GM19043 (cell line): Measurements from ENCODE around the gene SP100.

Source experiments
- ATAC-seq: cut with Tn5 transposase; IDR thresholded peaks from one replicate; pipeline ENCODE4 v1.9.1; 2021; ENCODE audit warnings: low read depth; ENCODE audit not compliant: unreplicated experiment

Gene SP100

DNA sequence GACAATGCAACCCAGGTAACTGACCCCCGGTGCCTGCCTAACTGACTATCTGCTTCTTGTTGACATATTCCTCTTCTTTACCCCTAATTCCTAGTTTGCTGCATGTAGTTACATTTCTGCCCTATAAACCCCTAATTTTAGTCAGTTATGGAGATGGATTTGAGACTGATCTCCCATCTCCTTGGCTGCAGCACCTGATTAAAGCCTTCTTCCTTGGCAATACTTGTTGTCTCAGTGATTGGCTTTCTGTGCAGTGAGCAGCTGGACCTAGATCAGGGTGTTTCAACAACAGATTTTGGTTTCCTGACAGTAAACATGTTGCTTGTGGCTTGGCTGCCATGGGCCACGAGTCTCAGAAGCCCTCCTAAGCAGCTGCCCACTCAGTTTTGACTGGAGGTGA is 105.4 kb downstream of the SP100 start:
- ATAC-seq: no peak

DNA sequence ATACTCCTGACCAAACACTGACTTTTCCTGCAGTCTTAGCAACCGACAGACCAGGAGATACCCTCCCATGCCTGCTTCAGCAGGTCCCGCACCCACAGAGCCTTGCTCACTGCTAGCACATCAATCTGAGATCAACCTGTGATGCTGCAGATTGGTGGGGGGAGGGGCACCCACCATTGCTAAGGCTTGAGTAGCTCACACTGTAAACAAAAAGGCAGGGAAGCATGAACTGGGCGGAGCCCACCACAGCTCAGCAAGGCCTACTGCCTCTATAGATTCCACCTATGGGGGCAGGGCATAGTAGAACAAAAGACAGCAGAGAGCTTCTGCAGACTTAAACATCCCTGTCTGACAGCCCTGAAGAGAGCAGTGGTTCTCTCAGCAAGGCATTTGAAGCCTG is 109.7 kb downstream of the SP100 start:
- no peak for ATAC-seq

DNA sequence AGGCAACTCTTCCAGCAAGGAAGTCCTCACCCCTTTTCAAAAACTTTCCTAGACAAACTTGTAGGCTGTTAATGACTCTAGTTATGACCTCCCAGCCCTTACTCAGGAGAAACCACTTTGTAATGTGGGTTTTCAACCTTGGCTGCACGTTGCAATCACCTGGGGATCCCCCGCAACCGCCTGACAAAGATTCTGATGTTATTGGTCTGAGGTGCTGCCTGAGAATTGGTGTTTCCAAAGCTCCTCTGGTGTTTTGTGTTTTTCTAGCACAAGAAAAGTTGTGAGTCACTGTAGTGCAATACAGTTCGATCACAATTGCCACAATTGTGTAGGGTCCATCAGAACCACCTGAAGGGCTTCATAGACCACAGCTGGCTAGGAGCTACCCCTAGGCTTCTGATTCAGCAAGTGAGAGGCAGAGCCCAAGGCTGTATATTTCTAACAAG is 121.6 kb downstream of the SP100 start:
- ATAC-seq: peak; percentile 56

GRCh38 chr2:230540332-230540731 is 124.3 kb downstream of the SP100 start:
- ATAC-seq: no peak

GRCh38 chr2:230541934-230542380 is 126.0 kb downstream of the SP100 start:
- ATAC-seq: peak; percentile 69

- ATAC-seq: no peak
Measured at GRCh38 chr2:230542751-230543150, 126.8 kb downstream of the SP100 start.

DNA sequence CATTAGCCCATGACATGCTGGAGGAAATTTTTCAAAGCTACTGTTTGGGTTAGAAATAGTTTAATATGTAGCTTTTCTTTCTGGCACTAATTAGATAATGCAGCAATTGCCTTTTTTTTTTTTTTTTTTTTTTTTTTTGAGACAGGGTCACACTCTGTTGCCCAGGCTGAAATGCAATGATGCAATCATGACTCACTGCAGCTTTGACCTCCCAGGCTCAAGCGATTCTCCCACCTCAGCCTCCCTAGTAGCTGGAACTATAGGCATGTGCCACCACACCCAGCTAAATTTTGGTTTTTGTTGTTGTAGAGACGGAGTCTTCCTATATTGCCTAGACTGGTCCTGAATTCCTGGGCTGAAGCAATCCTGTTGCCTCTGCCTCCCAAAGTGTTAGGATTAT is 136.2 kb downstream of the SP100 start:
- no peak for ATAC-seq

DNA sequence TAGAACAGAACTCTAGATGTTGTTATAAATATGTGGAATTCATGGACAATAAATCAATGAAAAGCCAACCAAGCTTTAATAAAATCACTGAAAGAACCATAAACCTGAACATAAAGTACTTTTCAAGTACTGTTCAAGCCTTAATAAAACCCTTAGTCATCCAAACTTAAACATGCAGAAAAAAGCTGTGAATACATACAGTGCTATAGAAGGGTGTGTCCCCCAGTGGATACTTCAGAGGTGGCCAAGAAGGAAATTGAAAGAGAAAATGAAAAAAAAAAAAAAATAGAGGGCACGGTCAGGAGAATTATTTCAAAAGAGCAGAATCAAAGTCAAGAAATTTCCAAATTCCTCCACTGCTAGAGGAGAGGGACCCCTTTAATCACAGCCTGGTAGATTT is 141.1 kb downstream of the SP100 start:
- ATAC-seq: no peak

DNA sequence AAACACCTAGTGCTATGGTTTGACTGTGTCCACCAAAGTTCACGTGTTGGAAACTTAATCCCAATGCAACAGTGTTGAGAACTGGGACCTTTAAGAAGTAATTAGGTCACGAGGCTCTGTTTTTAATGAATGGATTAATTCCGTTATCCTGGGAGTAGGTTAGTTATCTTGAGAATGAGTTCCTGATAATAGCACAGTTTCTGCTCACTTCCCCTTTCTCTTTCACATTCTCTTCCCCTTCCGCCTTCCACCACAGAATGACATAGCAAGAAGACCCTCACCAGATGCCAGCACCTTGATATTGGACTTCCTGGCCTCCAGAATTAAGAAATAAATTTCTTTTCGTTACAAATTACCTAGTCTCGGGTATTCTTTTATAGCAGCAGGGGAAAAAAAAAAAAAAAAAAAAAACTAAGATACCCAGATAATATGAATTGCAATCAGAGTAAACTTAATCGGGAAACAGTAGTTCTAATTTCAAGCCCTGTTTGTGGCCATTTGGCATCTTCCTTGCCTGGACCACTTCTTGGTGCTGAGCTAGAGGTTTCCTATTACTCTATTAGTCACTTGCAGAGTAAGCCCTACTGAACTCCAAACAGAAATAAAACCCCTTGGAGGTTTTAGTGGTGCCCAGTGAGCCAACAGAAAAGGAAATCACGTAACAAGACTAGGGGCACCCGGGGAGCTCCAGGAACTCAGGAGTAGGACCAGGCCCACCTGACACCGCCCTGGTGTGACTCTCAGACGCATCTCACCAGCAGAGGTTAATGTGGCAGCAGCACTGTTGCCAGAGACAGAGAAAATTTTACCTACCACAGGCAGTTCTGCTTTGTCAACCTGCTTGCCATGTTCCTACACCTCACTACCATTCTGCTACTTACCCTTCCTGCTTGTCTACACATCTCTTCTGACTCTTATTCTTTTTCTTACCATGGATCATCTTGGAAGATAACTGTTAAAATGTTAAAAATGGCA is 149.1 kb downstream of the SP100 start:
- ATAC-seq: no peak

DNA sequence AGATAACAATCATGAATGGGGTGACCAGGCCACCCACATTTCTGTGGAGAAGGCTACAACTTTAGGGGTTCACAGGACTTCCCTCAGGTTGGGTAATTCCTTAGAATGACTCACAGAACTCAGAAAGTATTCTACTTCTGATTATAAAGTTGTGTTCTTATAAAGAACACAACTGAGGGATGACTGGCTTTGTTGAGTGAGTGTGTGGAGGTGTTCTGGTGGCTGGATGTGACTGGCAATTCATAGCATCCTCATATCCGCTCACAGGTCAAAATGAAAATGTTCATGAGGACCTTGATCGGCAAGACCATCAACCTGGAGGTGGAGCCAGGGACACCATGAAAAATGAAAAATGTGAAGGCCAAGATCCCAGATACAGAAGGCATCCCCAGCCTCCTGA is 153.3 kb downstream of the SP100 start:
- no peak for ATAC-seq

DNA sequence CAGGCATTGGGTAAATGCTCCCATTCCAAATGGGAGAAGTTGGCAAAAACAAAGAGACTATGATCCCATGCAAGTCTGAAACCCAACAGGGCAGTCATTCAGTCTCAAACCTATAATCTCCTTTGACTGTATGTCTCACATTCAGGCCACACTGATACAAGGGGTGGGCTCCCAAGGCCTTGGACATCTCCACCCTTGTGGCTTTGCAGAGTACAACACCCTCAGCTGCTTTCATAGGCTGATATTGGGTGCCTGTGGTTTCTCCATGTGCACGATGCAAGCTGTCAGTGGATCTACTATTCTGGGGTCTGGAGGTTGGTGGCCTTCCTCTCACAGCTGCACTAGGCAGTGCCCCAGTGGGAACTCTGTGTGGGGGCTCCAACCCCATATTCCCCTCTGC is 155.0 kb downstream of the SP100 start:
- ATAC-seq: no peak

DNA sequence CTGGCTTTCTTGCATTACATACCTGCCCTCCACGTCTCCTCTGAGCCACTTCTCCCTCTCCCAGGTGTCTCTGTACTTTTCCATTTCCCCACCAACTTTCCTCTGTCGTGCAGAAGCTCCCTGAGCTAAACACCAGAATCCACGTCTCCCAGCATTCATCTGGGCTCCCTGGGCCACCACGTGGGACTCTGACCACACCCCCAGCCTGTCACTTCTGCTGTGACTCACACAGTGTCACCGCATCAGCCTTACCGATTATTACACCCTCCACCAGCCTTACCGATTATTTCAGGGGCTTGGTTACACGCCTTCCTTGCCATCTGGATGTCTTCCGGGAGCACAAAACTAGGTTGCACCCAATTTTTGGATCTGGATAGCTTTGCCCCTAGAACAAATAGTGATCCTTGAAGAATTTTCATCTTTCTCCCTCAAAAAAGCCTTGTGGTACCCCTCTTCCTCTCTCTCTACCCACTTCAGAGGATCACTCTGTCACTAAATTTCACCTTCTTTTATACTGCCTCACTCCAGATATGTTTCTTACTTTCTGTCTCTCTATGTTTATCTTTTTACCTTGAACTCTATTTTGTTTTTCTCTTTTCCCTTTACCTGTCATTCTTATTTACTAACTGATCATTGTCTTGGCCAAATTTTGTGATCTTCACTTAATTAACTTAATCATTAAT is 159.8 kb downstream of the SP100 start:
- ATAC-seq: no peak

- no peak for ATAC-seq
Measured at GRCh38 chr2:230577114-230577513, 161.1 kb downstream of the SP100 start.

DNA sequence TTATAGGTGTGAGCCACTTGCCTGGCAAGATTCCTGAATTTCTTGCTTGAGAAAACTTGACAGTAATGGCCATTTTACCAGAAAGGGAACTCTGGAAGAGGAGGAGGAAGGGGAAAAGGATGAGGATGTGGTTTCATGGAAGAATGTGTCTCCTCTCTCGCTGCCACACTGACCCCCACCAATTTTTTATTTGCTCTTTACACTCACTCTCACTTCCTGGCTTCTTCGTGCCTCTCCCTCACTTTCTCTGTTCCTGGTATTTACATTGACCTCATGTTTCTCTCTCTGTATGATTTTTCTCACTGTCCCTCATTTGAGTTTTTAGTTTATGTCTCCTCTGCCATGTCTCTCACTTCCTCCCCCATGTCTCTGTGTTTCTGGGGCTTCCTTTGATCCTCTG is 162.1 kb downstream of the SP100 start:
- no peak for ATAC-seq

- no peak for ATAC-seq
Measured at GRCh38 chr2:230582851-230583283, 166.9 kb downstream of the SP100 start.

DNA sequence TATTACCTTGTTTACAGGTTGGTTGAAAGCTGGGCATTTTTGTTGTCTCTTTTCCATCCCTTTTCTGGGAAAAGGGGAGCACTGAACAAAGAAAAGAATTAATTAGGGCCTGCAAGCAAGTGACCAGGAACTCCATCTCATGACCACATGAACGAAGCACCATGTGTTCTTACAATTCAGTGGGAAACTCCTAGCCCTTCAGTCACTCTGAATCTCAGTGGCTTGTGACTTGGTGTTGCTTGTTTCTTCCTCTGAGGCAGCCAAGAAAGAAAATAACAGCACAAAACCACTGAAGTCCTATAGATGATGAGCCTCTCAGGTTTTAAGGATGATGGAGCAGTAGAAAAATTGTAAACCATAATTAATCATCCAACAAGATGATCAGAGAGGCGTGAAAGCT is 167.6 kb downstream of the SP100 start:
- no peak for ATAC-seq

GRCh38 chr2:230586328-230586982 is 170.5 kb downstream of the SP100 start:
- no peak for ATAC-seq

- no peak for ATAC-seq
Measured at GRCh38 chr2:230589025-230589424, 173.0 kb downstream of the SP100 start.

DNA sequence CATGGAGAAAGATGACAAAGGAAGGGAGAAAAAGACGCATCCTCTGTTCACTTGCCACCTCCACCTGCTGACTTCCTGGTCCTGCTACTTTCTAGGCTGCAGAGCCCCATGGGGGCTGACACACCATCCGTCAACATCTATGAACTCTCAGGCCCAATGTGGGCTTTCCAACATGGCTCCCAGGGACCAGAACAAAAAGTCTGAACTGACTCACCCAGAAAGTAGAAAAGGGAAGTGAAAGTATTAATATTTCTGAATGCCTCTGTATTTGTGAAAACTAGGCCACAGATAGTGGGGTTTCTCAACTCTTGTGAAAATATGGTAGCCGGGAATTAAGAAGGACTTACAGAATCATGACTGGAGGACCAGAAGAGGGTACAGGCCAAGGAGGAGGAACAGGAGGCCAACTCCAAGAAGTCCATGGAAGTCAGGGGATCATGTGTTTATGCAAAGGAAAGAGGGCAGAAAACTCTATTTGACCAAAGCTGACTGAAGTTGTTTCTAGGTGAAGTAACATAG is 173.6 kb downstream of the SP100 start:
- peak; percentile 93 for ATAC-seq

- ATAC-seq: no peak
Measured at GRCh38 chr2:230590333-230590732, 174.3 kb downstream of the SP100 start.

- ATAC-seq: no peak
Measured at GRCh38 chr2:230591850-230592249, 175.8 kb downstream of the SP100 start.
